ENCODE measurements around the gene HCFC2. TPM values are rescaled to one million over a fixed set of nuclear protein-coding genes. Genes with fewer than 3 reads are reported as not detected.
A peak's percentile ranks its signal among the peaks of the same experiment; 100 is the strongest.

Gene HCFC2
- total and polyA plus RNA-seq, 2 of the 4 experiments (the other 2 are of a cell fraction), result 12.0 to 34.2 TPM

GRCh38 chr12:104057771-104058197 is 6.5 kb upstream of the HCFC2 start:
- no peak overlapping the region for H2BK5ac ChIP-seq (ENCODE audit: low read depth, low read length, poor library complexity, severe bottlenecking)
- H3K9me3 ChIP-seq (ENCODE audit: control insufficient read depth, insufficient read depth, low read length), result no peaks in the 10 kb centered on the region
- no peak overlapping the region for H2AK9ac ChIP-seq (replicated peaks; ENCODE audit: low read depth, low read length, poor library complexity)
- H3K4me2 ChIP-seq (ENCODE audit: low read depth, low read length), result no peak overlapping the region
- ATAC-seq (ENCODE audit: low read depth), result peak; percentile 63
- no TSS peak for BruUV-seq (replicated peaks)
- H3K18ac ChIP-seq (ENCODE audit: low read depth, low read length), result no peak overlapping the region
- no peak overlapping the region for H3K14ac ChIP-seq (replicated peaks; ENCODE audit: low read depth, low read length)
- H3K4ac ChIP-seq (ENCODE audit: low read depth, low read length), result no peak overlapping the region
- no peak overlapping the region for H3K56ac ChIP-seq (ENCODE audit: extremely low read depth, insufficient read depth, low read length)
- no peak overlapping the region for H3K4me3 ChIP-seq (ENCODE audit: insufficient read depth, low read depth, low read length)
- H3K27ac ChIP-seq (ENCODE audit: insufficient read depth, low read length), result no peak overlapping the region
- peaks cover 7% of the 10 kb centered on the region for H3K9me1 ChIP-seq (ENCODE audit: insufficient read depth, low read length)
- H4K91ac ChIP-seq (ENCODE audit: insufficient read depth, low read depth, low read length), result no peak overlapping the region
- H3K9ac ChIP-seq (ENCODE audit: low read depth, low read length), result no peak overlapping the region
- peak; percentile 37 for DNase-seq
- no peak overlapping the region for H2BK15ac ChIP-seq (ENCODE audit: low read depth, low read length)
- dilution Hi-C loops (cut with HindIII; ENCODE audit: low sequenced_read_pairs, unreplicated experiment), result no loop called here
- TF ChIP-seq RAD21 (IDR thresholded peaks at IDR 0.05; ENCODE audit: low read length), result peak; percentile 82
- peak; percentile 60 for TF ChIP-seq SMC3 (IDR thresholded peaks at IDR 0.05; ENCODE audit: low read depth, low read length)
- TF ChIP-seq CTCF (conservative IDR thresholded peaks at IDR 0.05; ENCODE audit: low read depth, low read length), result peak; percentile 81
- no peak for TF ChIP-seq BHLHE40 (IDR thresholded peaks at IDR 0.05; ENCODE audit: low read depth, low read length)
- no peak overlapping the region for H2AFZ ChIP-seq (replicated peaks; ENCODE audit: low read length, poor library complexity)
- no peak overlapping the region for H2BK120ac ChIP-seq (ENCODE audit: low read depth, low read length)
- peaks cover 3 to 4% of the 10 kb centered on the region in 2 experiments; a peak in 3 of 4 replicates for H3K79me1 ChIP-seq (ENCODE audit: low read depth in 1 of 2, low read length in 2 of 2)
- H4K20me1 ChIP-seq (ENCODE audit: insufficient read depth, low read length), result no peaks in the 10 kb centered on the region
- H3K27me3 ChIP-seq (ENCODE audit: control insufficient read depth, insufficient read depth, low read length), result no peaks in the 10 kb centered on the region
- H3K36me3 ChIP-seq (ENCODE audit: control insufficient read depth, insufficient read depth, low read length), result 0 out of 2 replicates have a peak, but pooled peaks cover 2% of the 10 kb centered on the region
- H2BK20ac ChIP-seq (ENCODE audit: low read depth, low read length), result no peak overlapping the region
- H4K8ac ChIP-seq (ENCODE audit: low read depth in 2 of 2, low read length in 2 of 2), result no peak overlapping the region
- peaks cover 7% of the 10 kb centered on the region for H3K4me1 ChIP-seq (ENCODE audit: control insufficient read depth, insufficient read depth, low read length)
- POLR2A ChIA-PET (ENCODE audit: unreplicated experiment), result no interaction called here
- H3K23ac ChIP-seq (ENCODE audit: low read depth, low read length), result no peak overlapping the region
- no peak overlapping the region for H4K5ac ChIP-seq (ENCODE audit: low read depth, low read length)
- CTCF ChIA-PET, result interaction anchor here (0.8 to 1.9 kb wide), 3 partner anchors 51 to 74 kb away, joined by 3 to 9 read pairs (median 7); no protein-coding TSS in a partner anchor
- 0 out of 2 replicates have a peak overlapping the region, but pooled peaks have one; percentile 25 for H2AK5ac ChIP-seq (ENCODE audit: low read depth, low read length)
- intact Hi-C loops (cut with micrococcal nuclease), result loop anchor here (10.0 kb wide), 1 partner anchor 127 kb away; no protein-coding TSS in a partner anchor
- in situ Hi-C loops (cut with MboI; ENCODE audit: low sequenced_read_pairs), result no loop called here
- WGBS, 2 experiments (ENCODE audit: extremely low coverage in 2 of 2, insufficient read length in 1 of 2), result no CpG with 5 or more reads among the region's 1 CpG

All from IMR-90 (cell line).